Endothelial cell (in vitro differentiated cells): ENCODE data around the gene EIF6. TPM values are rescaled to one million over a fixed set of nuclear protein-coding genes. Genes with fewer than 3 reads are reported as not detected.
A peak's percentile ranks its signal among the peaks of the same experiment; 100 is the strongest.

Source experiments
- DNase-seq: peaks from one replicate; pipeline ENCODE4 v3.0.0; 2021; ENCODE audit warnings: low spot score
- H3K27ac Mint-ChIP-seq: one replicate; pipeline ENCODE4 v1.8.0; 2021; ENCODE audit warnings: mixed read lengths, inconsistent platforms; ENCODE audit not compliant: unreplicated experiment
- H3K27me3 Mint-ChIP-seq: one replicate; pipeline ENCODE4 v1.8.0; 2021; ENCODE audit warnings: mild to moderate bottlenecking, moderate library complexity, mixed read lengths, inconsistent platforms; ENCODE audit not compliant: unreplicated experiment
- H3K36me3 Mint-ChIP-seq: one replicate; pipeline ENCODE4 v1.8.0; 2021; ENCODE audit warnings: mild to moderate bottlenecking, low read depth, mixed read lengths, inconsistent platforms; ENCODE audit not compliant: unreplicated experiment
- H3K4me1 Mint-ChIP-seq: one replicate; pipeline ENCODE4 v1.8.0; 2021; ENCODE audit warnings: mild to moderate bottlenecking, mixed read lengths, inconsistent platforms; ENCODE audit not compliant: unreplicated experiment
- H3K4me3 Mint-ChIP-seq: one replicate; pipeline ENCODE4 v1.8.0; 2021; ENCODE audit warnings: mild to moderate bottlenecking, mixed read lengths, inconsistent platforms; ENCODE audit not compliant: unreplicated experiment
- H3K9me3 Mint-ChIP-seq: one replicate; pipeline ENCODE4 v1.8.0; 2021; ENCODE audit warnings: mixed read lengths, inconsistent platforms; ENCODE audit not compliant: unreplicated experiment
- CTCF ChIP-seq: fragments of 200-600 bp; sonication (generic); IDR thresholded peaks from one replicate; pipeline ENCODE4 v1.5.0; 2021; ENCODE audit warnings: antibody characterized with exemption; ENCODE audit not compliant: unreplicated experiment
- total RNA-seq: library from RNA; stranded (reverse); fragmentation: NEBNext Ultra II Directional; extraction: Animal tissue kit (Norgen Biotek cat#: 25700); gene quantifications from one replicate; pipeline ENCODE4 v1.2.1, GENCODE V29; 2021; ENCODE audit not compliant: unreplicated experiment

The EIF6 gene
- total RNA-seq, 1 donor from 2014 or later = 120 TPM

- no peak overlapping the region for H3K27ac Mint-ChIP-seq
- H3K4me1 Mint-ChIP-seq = peaks cover 14% of the 10 kb centered on the region
- peak; percentile 84 for TF ChIP-seq CTCF
- no peaks in the 10 kb centered on the region for H3K9me3 Mint-ChIP-seq
- DNase-seq = peak; percentile 86
- peaks cover 17% of the 10 kb centered on the region for H3K27me3 Mint-ChIP-seq
- H3K4me3 Mint-ChIP-seq = no peak overlapping the region
- H3K36me3 Mint-ChIP-seq = peaks cover 3% of the 10 kb centered on the region
Measured at GRCh38 chr20:35303735-35304491, 19.3 kb upstream of the EIF6 start.

- Mint-ChIP-seq H3K4me1 (peaks cover 14% of the 10 kb centered on the region), H3K36me3 (peaks cover 6% of the 10 kb centered on the region), H3K9me3 (no peaks in the 10 kb centered on the region), H3K27me3 (peaks cover 19% of the 10 kb centered on the region), H3K27ac (no peak overlapping the region), H3K4me3 (no peak overlapping the region)
- no peak for TF ChIP-seq CTCF
- DNase-seq = no peak
Measured at GRCh38 chr20:35303382-35303734, 18.8 kb upstream of the EIF6 start.

GRCh38 chr20:35302421-35303335 lies 18.1 kb upstream of the EIF6 start:
- no peak for DNase-seq

GRCh38 chr20:35301426-35301825 lies 16.9 kb upstream of the EIF6 start:
- Mint-ChIP-seq H3K4me3 (no peak overlapping the region), H3K9me3 (no peaks in the 10 kb centered on the region), H3K27me3 (peaks cover 21% of the 10 kb centered on the region), H3K27ac (peak overlapping the region; percentile 8), H3K36me3 (peaks cover 5% of the 10 kb centered on the region), H3K4me1 (peaks cover 17% of the 10 kb centered on the region)
- no peak for DNase-seq
- TF ChIP-seq CTCF = no peak

More at GRCh38 chr20:35302421-35303335, 18.1 kb upstream of the EIF6 start:
- peaks cover 19% of the 10 kb centered on the region for H3K27me3 Mint-ChIP-seq
- H3K4me1 Mint-ChIP-seq = peaks cover 14% of the 10 kb centered on the region
- H3K4me3 Mint-ChIP-seq = no peak overlapping the region
- no peak for TF ChIP-seq CTCF
- no peak overlapping the region for H3K27ac Mint-ChIP-seq
- H3K36me3 Mint-ChIP-seq = peaks cover 6% of the 10 kb centered on the region
- H3K9me3 Mint-ChIP-seq = no peaks in the 10 kb centered on the region
